DLD1 (cell line): ENCODE results near the gene PNKD.

Experiments used
- in situ Hi-C: cut with HindIII; loops from 2 replicates; pipeline ENCODE4 v1.10.0; 2017; ENCODE audit warnings: low sequenced_read_pairs

PNKD gene

DNA sequence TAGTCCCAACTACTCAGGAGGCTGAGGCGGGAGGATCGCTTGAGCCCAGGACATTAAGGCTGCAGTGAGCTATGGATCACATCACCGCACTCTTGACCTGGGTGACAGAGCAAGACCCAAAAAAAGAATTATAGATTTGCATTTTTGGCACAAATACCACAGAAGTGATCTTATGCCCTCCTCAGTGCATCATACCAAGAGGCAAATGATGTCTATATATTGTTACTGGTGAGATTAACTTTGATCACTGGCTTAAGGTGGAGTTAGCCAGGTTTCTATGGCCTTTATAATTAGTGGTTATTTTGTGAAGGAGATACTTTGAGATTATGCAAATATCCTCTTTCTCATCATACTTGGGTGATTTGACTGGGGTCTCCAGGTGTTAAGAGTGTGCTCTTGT is 64.2 kb downstream of the PNKD start:
- in situ Hi-C loops = no loop called here

DNA sequence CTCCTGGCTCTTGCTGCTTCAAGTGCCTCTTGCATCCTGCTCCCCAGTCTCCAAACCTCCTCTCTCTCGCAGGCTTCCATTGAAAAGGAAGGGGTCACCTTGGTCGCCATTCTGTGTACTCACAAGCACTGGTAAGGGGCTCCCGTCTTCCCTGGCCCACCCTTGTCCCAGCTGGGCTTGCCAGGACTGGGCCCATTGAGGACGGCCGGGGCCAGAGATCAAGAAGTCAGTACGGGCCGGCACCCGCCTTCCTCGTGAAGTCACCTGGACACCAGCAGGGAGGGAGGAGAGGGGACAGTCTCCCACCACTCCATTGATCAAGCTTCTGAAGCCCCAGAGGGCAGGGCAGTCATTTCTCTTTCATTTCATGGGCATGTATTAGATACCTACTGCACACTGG is 70.3 kb downstream of the PNKD start:
- in situ Hi-C loops = no loop called here

DNA sequence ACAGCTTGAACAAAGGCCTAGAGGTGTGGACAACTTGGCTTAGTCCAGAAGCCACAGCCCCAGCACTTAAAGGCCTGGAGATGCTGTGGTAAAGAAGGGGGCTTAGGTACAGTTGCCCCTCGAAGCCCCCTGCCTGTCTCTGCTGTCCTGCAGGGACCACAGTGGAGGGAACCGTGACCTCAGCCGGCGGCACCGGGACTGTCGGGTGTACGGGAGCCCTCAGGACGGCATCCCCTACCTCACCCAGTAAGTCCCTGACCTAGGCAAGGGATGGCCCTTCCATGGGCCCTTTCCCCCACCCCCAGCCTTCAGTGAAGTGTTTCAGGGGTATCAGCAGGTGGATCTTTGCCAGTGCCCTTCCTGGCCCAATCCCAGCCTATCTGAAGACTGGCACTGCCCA is 71.1 kb downstream of the PNKD start:
- in situ Hi-C loops = no loop called here

DNA sequence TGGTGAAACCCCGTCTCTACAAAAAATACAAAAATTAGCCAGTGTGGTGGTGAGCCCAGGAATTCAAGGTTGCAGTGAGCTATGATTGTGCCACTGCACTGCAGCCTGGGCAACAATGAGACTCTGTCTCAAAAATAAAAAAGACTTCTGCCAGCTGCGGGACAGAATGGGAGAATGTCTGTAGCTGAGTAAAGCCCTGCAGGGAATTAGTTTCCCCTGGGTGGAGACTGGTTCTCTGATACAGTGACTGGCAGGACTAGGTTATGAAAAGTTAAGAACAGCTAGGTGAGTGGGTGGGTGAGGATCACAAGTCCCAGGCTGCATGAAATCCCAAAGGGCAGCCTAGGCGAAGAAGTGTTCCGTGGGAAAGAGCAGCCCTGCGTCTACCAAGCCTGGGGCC is 72.5 kb downstream of the PNKD start:
- in situ Hi-C loops = no loop called here

DNA sequence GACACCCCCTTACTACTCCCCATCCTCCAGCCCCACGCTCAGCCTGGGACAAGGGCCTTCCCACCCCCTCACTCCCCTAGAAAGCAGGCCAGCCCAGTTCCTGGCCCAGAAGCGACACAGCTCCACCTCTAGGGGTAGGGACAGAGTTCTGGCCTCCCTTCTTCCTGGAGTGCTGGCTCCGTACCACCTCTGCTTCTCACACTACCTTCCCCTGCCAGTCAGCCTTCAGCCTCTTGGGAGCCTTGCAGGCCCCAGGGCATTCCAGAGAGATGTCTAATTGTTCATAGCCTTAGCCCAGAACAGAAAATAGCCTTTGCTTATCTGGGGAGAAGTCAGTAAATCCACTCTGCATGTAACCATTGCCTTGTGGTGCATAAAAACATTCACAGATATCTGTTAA is 73.3 kb downstream of the PNKD start:
- in situ Hi-C loops = no loop called here

DNA sequence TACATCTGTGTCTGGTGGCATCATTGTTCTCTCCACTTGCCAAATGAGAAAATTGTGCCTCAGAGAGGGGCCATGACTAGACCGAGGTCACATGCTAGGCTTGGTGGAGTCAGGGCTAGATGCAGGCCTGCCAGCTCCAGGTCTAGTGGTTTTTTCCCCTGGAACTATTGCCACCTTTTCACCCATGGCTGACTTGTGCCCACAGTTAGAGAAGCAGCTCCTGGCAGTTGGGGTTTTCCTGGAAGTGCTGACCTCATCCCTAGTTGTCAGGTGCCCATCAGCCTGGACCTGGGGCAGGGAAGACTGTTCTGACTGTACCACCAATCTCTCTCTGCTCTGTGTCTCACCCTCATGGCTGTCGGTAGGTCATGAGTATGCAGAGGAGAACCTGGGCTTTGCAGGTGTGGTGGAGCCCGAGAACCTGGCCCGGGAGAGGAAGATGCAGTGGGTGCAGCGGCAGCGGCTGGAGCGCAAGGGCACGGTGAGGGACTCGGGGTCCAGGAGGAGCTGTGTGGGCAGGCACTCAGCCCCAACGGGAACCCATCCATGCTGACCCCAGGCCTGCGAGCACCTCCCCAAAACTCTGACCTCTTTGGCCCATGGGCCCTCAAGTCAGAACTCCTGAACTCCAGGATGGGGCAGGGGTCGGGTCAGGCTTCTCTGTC is 73.9 kb downstream of the PNKD start:
- in situ Hi-C loops = no loop called here

DNA sequence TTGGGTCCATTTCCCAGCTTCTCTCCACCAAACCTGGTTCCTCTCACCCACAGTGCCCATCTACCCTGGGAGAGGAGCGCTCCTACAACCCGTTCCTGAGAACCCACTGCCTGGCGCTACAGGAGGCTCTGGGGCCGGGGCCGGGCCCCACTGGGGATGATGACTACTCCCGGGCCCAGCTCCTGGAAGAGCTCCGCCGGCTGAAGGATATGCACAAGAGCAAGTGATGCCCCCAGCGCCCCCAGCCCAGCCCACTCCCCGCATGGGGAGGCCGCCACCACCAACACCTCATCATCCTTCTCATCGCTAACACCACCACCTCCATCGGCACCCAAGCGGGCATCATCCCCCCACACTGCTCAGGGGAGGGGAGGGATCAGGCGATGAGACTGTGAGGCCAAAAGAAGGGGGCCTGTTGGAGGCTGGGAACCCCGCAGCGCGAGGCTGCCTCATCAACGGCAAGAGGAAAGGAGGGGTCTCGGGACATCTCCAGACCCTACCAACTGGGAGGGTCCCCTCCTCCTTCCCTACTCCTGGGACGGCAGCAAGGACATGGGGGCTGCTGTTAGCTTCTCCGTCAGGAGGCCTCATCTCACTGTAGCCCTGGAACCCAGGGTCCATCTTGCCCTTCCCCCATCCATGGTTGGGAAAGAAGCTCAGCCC is 74.6 kb downstream of the PNKD start:
- in situ Hi-C loops = no loop called here

DNA sequence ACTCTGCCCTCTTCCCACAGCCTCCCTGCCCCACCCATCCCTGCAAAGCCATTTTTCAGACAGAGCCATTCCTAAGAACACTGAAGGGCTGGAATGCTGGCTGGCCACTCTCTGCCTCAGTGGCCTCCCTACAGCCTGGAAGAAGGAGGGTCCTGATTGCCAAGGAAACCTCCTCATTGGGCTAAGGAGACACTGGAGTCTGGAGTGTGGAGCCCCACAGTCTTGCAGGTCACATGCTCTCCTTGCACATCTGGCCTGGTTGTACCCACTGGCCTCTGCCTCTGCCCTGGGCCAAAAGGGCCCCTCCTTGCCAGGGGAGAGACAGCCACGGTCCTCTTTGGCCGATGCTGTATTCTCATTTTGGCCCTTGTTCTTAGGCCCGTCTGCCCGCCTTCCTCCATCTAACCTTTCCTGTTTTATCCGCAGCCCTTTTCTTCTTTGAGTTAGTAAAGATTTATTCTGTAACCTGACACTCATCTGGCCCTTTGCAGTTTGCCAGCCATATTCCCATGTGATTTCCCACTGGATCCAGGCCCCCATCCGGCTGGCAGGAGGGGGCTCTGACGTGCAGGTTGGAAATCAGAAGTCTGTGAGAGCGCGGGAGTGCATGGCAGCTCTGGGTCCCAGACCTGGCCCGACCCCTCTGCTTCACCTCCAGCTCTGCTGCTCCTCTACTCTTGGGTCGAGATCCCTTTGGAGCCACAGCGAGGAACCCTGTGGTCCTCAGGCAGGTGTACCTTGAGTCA is 75.3 kb downstream of the PNKD start:
- in situ Hi-C loops = no loop called here

DNA sequence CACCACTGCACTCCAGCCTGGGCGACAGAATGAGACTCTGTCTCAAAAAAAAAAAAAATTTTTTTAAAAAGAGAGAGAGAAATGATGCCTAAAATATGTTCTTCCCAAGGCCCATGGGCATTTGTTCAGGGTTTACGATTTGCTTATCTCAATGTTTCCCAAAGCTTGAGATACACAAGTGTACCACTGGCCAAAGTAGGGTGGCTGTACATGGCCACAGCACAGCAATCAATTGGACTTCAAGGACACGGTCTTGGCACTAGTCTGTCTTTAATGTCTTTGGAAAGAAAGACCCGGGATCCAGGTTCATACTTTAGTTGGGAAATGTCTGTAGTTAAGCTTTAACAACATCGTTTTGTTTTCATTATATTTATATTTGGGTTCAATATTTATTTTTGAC is 76.9 kb downstream of the PNKD start:
- in situ Hi-C loops = no loop called here

DNA sequence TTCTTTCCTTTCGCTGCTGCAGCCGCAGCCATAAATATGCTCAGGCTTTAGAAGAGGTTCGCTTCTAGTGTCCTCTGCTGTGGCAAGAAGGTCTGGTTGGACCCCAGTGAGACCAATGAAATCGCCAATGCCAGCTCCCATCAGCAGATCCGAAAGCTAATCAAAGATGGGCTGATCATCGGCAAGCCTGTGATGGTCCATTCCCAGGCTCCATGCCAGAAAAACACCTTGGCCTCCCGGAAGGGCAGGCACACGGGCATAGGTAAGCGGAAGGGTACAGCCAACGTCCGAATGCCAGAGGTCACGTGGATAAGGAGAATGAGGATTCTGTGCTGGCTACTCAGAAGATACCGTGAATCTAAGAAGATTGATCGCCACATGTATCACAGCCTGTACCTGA is 83.7 kb downstream of the PNKD start:
- in situ Hi-C loops = no loop called here

DNA sequence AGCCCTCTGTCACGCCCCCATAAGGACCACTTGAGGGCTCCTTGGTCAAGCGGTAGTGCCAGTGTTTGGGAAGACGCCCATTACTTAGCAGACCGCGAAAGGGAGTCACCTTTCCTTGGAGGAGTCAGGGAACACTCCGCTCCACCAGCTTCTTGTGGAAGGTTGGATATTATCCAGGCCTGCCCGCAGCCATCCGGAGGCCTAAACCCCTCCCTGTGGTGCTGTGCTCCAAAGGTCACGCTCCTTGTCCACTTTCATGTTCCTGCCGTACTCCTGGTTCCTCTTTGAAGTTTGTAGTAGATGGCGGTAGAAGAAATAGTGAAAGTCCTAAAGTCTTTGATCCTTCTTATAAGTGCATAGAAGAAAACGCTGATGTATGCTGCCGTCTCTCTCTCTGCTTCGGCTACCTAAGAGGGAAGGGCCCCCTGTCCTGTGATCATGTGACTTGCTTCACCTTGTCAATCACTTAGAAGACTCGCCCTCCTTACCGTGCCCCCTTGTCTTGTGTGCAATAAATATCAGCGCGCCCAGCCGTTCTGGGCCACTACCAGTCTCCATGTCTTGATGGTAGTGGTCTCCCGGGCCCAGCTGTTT is 84.6 kb downstream of the PNKD start:
- in situ Hi-C loops = no loop called here

DNA sequence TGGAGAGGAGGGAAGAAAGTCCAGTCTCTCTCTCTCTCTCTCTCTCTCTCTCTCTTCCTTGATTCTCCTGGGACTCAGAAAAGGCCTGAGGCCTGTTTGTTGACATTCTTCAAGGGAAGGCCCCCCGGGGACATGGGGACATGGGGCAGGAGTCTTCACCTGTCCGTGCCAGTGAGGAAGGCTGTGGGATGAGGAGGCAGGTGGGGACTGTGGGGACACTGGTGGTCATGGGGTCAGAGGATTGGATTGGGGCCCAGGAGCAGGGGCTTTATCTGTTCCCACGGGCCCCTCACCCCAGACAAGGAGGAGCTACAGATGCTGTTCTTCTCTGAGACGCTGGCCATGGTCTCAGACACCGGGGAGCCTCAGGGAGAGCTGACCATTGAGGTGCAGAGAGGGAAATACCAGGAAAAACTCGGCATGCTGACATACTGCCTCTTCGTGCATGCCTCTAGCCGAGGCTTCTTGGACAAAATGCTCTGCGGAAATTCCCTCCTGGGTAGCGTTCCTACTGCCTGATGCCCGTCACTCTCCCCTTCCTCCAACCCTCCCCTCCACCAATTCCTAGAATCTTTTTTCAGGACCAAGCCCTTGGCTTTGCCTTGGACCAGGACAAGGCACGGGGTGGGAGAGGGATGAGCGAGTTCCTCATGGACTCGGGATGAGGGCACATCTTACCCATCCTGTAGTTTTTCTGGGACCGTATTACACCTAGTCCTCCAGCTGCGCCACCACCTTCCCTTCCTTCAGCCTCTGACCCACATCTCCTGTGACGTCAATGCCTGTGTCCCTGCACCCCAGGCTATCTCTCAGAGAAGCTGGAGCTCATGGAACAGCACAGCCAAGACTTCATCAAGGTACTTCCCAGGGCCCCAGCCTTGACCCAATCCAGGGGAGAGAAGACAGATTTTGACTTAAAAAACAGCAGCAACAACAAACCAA is 87.2 kb downstream of the PNKD start:
- in situ Hi-C loops = no loop called here

DNA sequence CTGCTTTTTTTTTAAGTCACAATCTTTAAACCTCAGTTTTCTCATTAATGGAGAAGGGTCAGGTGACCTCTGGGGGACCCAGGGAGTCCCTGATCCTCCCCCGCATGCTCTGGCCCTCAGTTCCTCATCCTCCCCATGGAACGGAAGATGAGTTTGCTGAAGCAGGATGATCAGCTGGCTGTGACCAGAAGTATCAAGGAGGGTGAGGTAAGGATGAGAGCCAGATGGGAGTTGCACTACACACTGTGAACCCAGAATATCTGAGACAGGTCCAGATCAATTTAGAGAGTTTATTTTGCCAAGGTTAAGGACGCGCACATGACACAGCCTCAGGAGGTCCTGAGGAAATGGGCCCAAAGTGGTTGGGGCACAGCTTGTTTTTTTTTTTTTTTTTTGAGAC is 90.1 kb downstream of the PNKD start:
- in situ Hi-C loops = no loop called here

DNA sequence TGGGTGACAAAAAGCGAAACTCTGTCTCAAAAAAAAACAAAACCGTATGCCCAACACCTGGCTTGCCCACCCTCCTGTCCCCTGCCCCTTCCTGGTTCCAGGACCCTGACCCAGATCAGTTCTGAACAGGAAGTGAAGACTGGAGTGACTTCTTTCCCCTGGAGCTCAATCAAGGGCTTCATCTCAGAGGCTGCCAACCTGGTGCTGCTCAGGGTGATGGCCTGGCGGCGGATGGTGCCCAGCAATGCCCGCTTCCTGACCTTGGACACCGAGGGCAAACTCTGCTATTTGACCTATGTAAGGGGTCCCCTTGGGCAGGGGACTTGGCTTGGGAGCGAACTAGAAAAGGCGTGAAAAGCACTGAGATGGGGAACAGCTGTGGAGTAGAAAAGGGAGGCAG is 92.3 kb downstream of the PNKD start:
- in situ Hi-C loops = no loop called here

DNA sequence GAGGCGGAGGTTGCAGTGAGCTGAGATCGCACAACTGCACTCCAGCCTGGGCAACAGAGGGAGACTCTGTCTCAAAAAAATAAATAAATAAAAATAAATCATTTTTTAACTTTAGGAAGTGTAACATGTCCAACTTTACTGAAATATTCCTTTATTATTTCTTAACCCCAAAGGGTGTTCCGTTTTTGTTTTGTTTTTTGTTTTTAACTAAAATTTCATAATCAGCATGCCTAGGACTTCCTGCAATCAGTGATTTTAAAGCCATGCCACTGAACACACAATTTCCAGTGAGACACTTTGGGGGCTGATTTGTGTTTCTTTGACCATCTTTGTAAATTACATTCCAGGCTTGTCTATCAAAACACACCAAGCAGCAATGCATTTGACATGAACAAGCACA is 93.4 kb downstream of the PNKD start:
- in situ Hi-C loops = no loop called here

DNA sequence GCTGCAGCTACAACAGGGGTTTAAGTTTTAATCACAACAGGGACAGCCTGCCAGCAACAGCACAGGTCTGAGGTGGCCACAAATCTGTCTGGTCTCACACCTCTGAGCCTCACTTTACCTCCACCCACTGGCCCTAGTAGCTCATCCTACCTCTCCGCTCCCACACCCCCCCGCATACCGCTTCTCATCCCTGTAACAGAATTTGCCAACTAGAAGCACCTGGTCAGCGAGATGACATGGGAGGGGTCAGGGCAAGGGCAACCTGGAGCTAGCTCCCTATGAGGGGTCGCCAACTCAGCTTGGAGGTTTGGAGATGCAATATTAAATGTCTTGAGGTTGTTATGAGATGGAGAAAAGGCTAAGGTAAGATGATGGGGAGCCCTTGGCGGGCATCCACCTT is 93.9 kb downstream of the PNKD start:
- in situ Hi-C loops = no loop called here

DNA sequence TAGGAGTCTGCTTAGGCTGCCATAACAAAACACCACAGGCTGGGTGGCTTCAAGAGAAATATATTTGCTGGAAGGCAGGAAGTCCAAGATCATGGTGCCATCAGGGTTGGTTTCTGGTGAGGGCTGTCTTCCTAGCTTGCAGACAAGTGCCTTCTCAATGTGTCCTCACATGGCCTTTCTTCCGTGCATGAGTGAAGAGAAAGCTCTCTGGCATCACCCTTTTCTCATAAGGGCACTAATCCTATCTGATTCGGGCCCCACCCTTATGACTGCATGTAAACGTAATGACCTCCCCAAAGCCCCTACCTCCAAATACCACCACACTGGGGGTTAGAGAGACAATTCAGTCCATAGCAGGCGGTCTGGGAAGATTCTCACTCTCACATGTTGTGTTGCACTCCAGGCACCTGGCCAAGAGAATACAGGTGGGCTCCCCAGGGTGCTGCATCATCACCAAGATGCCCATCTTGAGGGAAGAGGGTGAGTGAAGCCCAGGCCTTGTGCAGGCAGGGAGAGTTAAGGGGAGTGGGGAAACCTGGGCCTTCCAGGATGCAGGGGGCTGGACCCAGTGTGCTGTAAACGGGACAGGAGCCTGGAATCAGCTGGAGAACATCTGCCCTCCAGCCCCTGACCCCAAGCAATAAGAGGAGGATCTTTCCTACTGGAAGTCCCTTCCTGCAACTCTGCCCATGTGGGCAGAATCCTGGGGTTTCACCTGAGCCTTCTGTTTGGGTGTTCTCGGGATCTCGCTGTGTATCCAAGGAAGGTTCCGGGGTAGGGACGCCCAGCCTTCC is 96.5 kb downstream of the PNKD start:
- in situ Hi-C loops = no loop called here

DNA sequence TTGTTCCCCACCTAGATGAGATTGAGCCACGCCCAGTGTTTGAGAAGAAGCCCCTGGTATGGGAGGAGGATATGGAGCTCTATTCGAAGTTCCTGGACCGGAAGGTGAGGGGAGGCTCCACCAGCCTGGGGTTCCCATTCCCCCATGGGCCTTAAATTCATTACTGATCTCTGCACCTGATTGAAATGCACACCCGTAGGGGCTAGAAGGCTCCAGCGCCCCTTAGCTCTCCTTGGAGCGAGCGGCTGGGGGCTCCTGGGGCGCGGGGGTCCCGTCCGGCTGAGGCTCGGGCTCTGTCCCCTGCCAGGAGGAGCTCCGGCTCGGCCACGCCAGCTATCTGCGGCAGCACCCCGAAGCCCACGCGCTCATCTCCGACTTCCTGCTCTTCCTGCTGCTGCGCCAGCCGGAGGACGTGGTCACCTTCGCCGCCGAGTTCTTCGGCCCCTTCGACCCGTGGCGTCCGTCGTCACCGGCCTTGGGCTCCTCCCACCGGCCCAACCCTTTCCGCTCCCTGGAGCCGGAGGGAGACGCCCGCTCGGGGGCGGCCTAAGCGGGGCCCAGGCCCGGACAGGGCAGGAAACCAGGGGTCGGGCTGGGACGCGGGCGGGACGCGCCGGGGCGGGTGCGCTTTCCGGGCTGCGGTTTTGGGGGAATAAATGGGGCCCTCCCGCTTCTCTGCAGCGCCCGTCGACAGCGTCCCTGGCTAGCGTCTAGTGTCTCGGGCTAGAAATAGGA is 97.3 kb downstream of the PNKD start:
- in situ Hi-C loops = no loop called here

DNA sequence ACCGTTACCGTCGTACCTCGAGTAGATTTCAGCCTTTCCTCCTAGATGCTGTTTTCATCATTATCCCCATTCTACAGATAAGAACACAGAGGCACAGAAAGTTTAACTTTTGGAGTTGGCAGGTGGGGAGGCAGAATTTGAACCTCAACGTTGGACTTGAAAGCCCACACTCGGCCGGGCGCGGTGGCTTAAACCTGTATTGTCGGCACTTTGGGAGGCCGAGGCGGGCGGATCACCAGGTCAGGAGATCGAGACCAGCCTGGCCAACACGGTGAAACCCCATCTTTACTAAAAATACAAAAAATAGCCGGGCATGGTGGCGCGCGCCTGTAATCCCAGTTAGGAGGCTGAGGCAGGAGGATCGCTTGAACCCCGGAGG is 97.8 kb downstream of the PNKD start:
- in situ Hi-C loops = no loop called here
